Measurements from ENCODE around the gene ANKRD31.
"Not testable (repeated sequence)": the region's sequence is repeated elsewhere in the genome, so short reads cannot be mapped to it uniquely, and the experiment has no call there.

DNA sequence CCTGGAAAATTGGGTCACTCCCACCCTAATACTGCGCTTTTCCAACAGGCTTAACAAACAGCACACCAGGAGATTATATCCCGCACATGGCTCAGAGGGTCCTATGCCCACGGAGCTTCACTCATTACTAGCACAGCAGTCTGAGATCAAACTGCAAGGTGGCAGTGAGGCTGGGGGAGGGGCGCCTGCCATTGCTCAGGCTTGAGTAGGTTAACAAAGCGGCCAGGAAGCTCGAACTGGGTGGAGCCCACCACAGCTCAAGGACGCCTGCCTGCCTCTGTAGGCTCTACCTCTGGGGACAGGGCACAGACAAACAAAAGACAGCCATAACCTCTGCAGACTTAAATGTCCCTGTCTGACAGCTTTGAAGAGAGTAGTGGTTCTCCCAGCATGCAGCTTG lies 60.7 kb downstream of the ANKRD31 start:
- not testable (repeated sequence) for TF ChIP-seq POLR2AphosphoS5 (IDR thresholded peaks at IDR 0.05; ENCODE audit: insufficient read depth in 1 of 2, low read depth in 1 of 2); POLR2A (IDR thresholded peaks at IDR 0.05)
- TF ChIP-seq, protein P1, sequence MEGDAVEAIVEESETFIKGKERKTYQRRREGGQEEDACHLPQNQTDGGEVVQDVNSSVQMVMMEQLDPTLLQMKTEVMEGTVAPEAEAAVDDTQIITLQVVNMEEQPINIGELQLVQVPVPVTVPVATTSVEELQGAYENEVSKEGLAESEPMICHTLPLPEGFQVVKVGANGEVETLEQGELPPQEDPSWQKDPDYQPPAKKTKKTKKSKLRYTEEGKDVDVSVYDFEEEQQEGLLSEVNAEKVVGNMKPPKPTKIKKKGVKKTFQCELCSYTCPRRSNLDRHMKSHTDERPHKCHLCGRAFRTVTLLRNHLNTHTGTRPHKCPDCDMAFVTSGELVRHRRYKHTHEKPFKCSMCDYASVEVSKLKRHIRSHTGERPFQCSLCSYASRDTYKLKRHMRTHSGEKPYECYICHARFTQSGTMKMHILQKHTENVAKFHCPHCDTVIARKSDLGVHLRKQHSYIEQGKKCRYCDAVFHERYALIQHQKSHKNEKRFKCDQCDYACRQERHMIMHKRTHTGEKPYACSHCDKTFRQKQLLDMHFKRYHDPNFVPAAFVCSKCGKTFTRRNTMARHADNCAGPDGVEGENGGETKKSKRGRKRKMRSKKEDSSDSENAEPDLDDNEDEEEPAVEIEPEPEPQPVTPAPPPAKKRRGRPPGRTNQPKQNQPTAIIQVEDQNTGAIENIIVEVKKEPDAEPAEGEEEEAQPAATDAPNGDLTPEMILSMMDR (IDR thresholded peaks at IDR 0.05): not testable (repeated sequence)

Measured in vagina (tissue), 2 donors.